HG02588 (cell line): Measurements from ENCODE around the gene CLCN6.

Experiments used
- ATAC-seq: cut with Tn5 transposase; IDR thresholded peaks from one replicate; pipeline ENCODE4 v1.9.1; 2021; ENCODE audit warnings: mild to moderate bottlenecking, moderate library complexity; ENCODE audit not compliant: unreplicated experiment

The CLCN6 gene

GRCh38 chr1:11779715-11780379, 26.1 kb upstream of the CLCN6 start:
- ATAC-seq: no peak

DNA sequence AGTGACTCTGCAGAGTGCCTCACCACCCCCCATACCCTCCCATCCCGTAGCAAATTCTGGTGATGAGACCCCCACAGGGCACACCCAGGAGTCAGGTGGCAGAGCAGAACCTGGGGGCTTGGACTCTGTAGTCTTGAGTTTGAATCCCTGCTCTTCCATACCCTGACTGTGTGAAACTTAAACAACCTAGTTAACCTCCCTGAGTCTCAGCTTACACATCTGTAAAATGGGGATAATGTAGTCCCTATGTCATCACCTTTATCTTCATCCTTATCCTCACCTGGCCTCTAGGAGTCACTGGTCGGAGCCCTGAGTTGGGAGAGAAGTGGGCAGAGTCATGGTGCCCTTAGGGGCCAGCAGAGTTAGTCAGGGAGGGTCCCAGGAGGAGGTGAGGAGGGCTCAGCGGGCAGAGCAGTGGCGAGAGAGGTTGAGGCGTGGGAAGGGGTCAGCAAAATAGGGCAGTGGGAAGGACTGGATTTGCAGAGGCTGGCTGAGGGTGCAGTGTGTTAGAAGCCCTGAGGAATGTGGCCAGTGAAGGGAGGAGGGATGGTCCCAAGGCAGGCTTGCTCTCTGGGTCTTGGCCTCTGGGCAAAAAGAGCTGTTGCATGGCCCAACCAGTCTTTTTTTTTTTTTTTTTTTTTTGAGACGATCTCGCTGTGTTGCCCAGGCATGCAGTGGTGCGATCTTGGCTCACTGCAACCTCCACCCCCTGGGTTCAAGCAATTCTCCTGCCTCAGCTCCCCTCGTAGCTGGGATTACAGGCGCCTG, 25.4 kb upstream of the CLCN6 start:
- no peak for ATAC-seq

GRCh38 chr1:11781297-11781696, 24.7 kb upstream of the CLCN6 start:
- no peak for ATAC-seq

DNA sequence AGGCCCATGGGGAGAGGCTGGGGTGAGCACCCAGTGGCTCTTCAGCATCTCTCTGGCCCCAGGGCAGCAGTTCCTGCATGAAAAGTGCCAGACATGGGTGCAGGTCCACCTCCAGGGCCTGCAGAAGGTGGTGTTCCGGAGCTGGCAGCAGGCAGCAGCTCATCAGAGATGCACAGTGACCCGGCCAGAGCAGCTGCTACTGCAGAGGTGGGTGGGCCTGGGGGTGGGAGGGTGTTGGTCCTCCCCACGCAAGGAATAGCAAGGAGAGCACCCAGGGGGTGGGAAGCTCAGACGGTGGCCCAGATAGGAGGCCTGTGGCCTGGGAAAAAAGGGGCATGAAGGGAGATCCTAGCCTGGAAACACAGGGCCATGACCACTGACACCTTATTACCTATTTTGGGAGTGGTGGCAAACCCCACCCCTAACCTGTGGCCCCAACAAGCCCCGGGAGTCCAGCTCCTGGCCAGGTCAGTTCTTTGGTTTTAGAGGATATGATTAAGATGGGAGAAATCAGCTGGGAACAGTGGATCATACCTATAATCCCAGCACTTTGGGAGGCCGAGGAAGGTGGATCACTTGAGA, 23.8 kb upstream of the CLCN6 start:
- ATAC-seq: no peak

DNA sequence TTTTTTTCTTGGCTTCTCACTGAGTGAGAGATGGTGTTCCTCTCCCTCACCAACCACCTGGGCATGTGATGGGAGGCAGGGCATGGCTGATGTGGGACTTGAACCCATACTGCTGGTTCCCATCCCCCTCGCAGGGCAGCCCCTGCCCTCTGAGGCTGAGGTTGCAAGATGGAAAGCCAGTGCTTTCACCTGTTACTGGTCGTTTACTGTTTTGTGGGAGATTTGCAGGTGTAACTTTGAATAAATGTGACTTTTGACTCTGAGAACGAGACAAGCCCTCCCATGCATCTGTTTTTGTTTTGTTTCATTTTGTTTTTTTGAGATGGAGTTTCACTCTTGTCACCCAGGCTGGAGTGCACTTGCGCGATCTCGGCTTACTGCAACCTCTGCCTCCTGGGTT, 22.4 kb upstream of the CLCN6 start:
- ATAC-seq: no peak

GRCh38 chr1:11784256-11784992, 21.6 kb upstream of the CLCN6 start:
- no peak for ATAC-seq

DNA sequence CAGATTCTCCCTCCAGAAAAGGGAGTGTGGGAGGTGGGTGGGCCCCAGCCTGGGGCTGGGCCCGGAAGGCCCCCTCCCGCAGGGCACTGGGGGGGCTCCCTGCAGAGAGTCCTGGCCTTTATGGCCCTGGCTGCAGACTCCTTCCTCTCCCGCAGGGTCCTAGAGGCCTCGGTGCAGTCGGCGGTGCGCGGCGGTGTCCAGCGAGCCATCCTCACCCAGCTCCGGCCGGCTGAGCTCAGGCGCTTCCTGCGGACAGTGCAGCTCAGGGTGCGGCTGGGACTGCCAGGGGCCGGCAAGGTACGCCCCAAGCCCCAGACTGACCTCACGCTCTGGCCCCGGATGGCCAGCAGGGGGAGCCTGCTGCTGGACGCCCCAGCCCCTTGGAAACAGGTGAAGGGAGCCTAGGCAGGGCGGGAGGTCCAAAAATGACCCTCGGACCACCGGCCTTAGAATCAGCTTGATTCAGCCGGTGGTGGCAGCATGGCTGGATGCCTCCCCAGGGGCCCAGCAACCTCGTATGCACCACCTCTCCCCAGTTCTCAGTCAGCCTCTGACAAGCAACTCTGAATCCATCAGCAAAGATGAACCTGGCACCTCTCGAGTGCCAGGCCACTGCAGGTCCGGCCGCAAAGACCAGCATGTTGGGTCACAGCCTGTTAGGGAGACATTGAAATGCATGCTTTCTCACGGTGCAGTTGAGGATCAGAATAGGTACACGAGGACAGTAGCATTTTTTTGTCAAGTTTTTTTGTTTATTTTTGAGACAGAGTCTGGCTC, 20.8 kb upstream of the CLCN6 start:
- no peak for ATAC-seq

DNA sequence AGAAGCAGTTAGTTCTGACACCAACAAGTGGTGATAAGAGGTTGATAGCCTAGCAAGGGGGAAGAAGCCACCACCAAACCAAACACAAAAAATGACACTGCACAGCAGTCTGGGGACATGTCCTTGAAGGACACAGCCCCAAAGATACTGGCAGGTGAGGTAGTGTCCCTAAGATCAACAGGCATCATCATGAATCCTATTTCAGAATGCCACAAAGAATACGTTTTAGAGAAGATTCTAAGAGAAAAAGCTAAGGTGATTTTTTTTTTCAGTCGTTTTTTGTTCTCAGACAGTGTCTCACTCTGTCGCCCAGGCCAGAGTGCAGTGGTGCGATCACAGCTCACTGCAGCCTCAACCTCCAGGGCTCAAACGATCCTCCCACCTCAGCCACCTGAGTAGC, 19.8 kb upstream of the CLCN6 start:
- ATAC-seq: no peak

DNA sequence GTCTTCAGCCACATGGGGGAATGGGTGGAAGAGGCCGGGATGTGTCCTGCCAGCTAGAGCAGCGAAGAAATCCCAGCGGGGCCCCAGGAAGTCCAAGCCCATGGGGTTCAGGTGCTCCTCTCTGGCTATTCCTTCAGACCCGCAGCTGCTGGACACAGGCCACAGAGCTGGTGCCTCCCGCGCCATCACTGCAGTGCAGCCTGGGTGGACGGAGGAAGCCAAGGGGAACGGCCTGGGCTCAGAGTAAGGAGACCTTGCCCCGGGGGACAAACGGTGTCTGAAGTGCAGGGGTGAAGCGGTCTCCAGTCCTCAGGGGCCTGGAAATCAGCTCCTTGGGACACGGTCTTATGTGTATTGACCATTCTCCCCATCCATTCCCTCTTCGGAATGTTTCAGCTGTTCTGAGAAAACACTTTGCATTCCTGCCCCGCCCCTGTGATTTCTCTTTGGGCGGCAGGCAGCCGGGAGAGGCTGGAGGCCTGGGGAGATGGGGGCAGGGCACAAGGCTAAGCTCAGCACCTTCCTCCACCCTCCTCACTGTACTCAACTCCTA, 18.7 kb upstream of the CLCN6 start:
- ATAC-seq: no peak

- no peak for ATAC-seq
Observed at GRCh38 chr1:11787804-11788436, 18.1 kb upstream of the CLCN6 start.

DNA sequence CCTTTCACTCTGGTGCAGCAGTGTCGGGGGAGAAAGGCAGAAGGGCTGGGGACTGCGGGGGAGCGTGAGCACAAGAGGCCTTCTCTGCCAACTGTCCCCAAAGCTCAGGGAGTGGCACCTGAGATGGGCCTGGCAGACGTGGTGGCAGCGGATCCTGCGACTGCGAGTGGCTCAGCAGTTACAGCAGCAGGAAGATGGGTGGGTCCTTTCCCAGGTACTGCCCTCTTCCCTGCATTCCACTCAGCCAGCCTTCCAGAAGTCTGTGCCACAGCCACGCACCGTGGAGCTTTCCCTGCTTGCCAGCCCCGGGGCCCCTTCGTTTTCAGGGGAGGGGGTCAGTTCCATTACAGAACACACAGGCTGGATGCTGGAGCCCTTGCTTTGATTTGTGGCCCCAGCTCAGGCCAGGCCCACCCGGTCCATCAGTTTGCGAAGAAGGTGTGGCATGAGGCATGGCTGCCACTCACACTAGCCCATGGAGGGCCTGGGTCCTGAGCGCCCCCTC, 17.4 kb upstream of the CLCN6 start:
- no peak for ATAC-seq

- no peak for ATAC-seq
Observed at GRCh38 chr1:11789126-11790067, 16.6 kb upstream of the CLCN6 start.

- ATAC-seq: no peak
Observed at GRCh38 chr1:11790101-11790879, 15.7 kb upstream of the CLCN6 start.

- ATAC-seq: no peak
Observed at GRCh38 chr1:11790880-11791715, 14.9 kb upstream of the CLCN6 start.

DNA sequence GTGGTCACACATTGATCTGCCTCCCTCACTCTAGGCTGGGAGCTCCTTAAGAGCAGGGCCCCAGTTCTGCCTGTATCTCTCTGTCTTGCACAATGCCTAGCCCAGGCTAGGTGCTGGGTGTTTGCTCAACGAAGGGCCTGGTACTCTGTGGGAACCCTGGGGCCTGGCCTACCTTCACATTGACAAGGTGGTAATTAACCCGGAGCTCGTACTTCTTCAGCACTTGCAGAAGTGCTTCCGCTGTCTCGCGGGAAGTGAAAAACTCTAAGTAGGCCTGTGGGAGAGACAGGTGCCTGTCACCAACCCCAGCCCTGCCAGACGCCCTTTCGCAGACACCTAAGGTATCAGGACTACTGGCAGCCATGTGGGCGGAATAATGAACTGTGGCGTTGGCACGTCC, 13.9 kb upstream of the CLCN6 start:
- no peak for ATAC-seq

GRCh38 chr1:11793819-11794218, 12.2 kb upstream of the CLCN6 start:
- ATAC-seq: no peak
